Uterus (tissue), 4 donors: ENCODE measurements around the gene ACBD6. TPM values are rescaled to one million over a fixed set of nuclear protein-coding genes. Genes with fewer than 3 reads are reported as not detected.
"Not testable (repeated sequence)": the region's sequence is repeated elsewhere in the genome, so short reads cannot be mapped to it uniquely, and the experiment has no call there.

Experiments
- DNase-seq, 2 donors: peaks; one replicate each; pipeline ENCODE4 v3.0.0-alpha.2; 2019 to 2020
- H3K27ac ChIP-seq, 2 donors: fragments of 200-600 bp; sonication (generic); 1 replicate in 1 of 2; 2 replicates in 1 of 2; pipeline ENCODE4 v1.5.1; 2016 to 2018
- H3K27me3 ChIP-seq, 2 donors: fragments of 200-600 bp; sonication (generic); one replicate each; pipeline ENCODE4 v1.5.1; 2018 to 2019; ENCODE audit warnings: control low read depth in 1 of 2
- H3K36me3 ChIP-seq, 2 donors: fragments of 200-600 bp; sonication (generic); one replicate each; pipeline ENCODE4 v1.5.1; 2019; ENCODE audit warnings: control low read depth in 1 of 2
- H3K4me1 ChIP-seq, 2 donors: fragments of 200-600 bp; sonication (generic); one replicate each; pipeline ENCODE4 v1.5.1; 2018 to 2019; ENCODE audit warnings: control low read depth in 1 of 2
- H3K4me3 ChIP-seq, 2 donors: fragments of 200-600 bp; sonication (generic); 1 replicate in 1 of 2; 2 replicates in 1 of 2; pipeline ENCODE4 v1.5.1; 2018 to 2019; ENCODE audit warnings: mild to moderate bottlenecking in 1 of 2
- H3K9me3 ChIP-seq, 2 donors: fragments of 200-600 bp; sonication (generic); one replicate each; pipeline ENCODE4 v1.5.1; 2019; ENCODE audit warnings: control low read depth in 1 of 2
- POLR2A ChIP-seq, 2 donors: fragments of 450-650 bp; IDR thresholded peaks; one replicate each; pipeline ENCODE4 v1.6.1; 2016; ENCODE audit warnings: antibody characterized with exemption in 2 of 2, mild to moderate bottlenecking in 1 of 2, moderate library complexity in 1 of 2
- intact Hi-C: fragments of 100-400 bp; cut with DNase I; formaldehyde crosslinking; loops from one replicate; pipeline ENCODE4 v1.15.1; 2023; ENCODE audit warnings: low total_unique reads
- total RNA-seq, 4 donors: library from RNA; depleted of rRNA in 3 of 4; stranded (reverse); fragments of >200 nt in 3 of 4; gene quantifications; one replicate each; pipeline versions ENCODE4 v1.1.0 to v1.2.4, GENCODE V29; 2014 to 2023
- TF ChIP-seq, protein P1 (sequence below), 4 experiments: fragments of 200-600 bp in 2 of 4; fragments of 450-650 bp in 2 of 4; sonication (generic) in 2 of 4; IDR thresholded peaks; one replicate each; pipeline ENCODE4 v1.5.1; 2016 to 2019; ENCODE audit warnings: antibody characterized with exemption in 4 of 4, mild to moderate bottlenecking in 2 of 4, moderate library complexity in 1 of 4
- donor health status: DM: yes; HTN: yes; CAD: no.

The ACBD6 gene
- total RNA-seq, 4 donors from 2014 or later: 22.1 to 54.7 (median 39.6) TPM

- intact Hi-C loops: no loop called here
Measured at GRCh38 chr1:180412583-180412982, 89.8 kb downstream of the ACBD6 start.

DNA sequence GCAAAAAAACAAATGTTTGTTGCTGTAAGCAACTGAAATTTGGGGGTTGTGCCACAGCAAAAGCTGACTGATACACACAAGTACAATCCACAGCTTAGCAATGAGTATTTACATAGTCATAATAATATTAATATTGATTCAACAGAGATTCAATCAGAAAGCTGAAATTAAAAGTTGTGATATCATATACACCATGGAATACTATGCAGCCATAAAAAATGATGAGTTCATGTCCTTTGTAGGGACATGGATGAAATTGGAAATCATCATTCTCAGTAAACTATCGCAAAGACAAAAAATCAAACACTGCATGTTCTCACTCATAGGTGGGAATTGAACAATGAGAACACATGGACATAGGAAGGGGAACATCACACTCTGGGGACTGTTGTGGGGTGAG, 94.2 kb downstream of the ACBD6 start:
- intact Hi-C loops, DNase-seq, H3K27ac ChIP-seq, H3K9me3 ChIP-seq, H3K4me1 ChIP-seq, H3K27me3 ChIP-seq, H3K4me3 ChIP-seq, H3K36me3 ChIP-seq: not testable (repeated sequence)

More at GRCh38 chr1:180412583-180412982, 89.8 kb downstream of the ACBD6 start:
- no peak overlapping the region for H3K4me3 ChIP-seq
- no peak for DNase-seq
- no peaks in the 10 kb centered on the region for H3K36me3 ChIP-seq
- no peak overlapping the region for H3K27ac ChIP-seq
- no peaks in the 10 kb centered on the region for H3K4me1 ChIP-seq
- H3K9me3 ChIP-seq: no peaks in the 10 kb centered on the region
- TF ChIP-seq, protein P1, sequence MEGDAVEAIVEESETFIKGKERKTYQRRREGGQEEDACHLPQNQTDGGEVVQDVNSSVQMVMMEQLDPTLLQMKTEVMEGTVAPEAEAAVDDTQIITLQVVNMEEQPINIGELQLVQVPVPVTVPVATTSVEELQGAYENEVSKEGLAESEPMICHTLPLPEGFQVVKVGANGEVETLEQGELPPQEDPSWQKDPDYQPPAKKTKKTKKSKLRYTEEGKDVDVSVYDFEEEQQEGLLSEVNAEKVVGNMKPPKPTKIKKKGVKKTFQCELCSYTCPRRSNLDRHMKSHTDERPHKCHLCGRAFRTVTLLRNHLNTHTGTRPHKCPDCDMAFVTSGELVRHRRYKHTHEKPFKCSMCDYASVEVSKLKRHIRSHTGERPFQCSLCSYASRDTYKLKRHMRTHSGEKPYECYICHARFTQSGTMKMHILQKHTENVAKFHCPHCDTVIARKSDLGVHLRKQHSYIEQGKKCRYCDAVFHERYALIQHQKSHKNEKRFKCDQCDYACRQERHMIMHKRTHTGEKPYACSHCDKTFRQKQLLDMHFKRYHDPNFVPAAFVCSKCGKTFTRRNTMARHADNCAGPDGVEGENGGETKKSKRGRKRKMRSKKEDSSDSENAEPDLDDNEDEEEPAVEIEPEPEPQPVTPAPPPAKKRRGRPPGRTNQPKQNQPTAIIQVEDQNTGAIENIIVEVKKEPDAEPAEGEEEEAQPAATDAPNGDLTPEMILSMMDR (IDR thresholded peaks at IDR 0.05): no peak
- no peak for TF ChIP-seq POLR2A (IDR thresholded peaks at IDR 0.05)
- no peaks in the 10 kb centered on the region for H3K27me3 ChIP-seq

GRCh38 chr1:180407051-180407450, 95.3 kb downstream of the ACBD6 start:
- DNase-seq: no peak
- Histone ChIP-seq H3K9me3 (no peaks in the 10 kb centered on the region), H3K4me1 (no peaks in the 10 kb centered on the region), H3K27ac (no peak overlapping the region), H3K27me3 (no peaks in the 10 kb centered on the region), H3K4me3 (no peak overlapping the region), H3K36me3 (no peaks in the 10 kb centered on the region)
- intact Hi-C loops: no loop called here
- no peak for TF ChIP-seq POLR2A (IDR thresholded peaks at IDR 0.05)
- TF ChIP-seq, protein P1 (IDR thresholded peaks at IDR 0.05): no peak

DNA sequence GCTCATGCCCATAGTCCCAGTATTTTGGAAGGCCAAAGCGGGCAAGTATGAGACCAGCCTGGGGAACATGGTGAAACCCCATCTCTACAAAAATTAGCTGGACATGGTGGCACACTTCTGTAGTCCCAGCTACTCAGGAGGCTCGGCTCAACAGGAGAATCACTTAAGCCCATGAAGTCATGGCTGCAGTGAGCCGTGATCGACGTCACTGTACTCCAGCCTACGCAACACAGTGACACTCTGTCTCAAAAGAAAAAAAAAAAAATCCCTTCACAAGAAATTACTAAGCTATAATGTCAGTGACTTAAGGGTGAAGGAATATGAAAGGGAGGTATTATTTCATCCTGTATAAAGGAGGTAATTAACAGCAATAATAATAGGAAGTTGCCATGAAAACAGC, 99.8 kb downstream of the ACBD6 start:
- intact Hi-C loops: no loop called here
- Histone ChIP-seq H3K36me3 (no peaks in the 10 kb centered on the region), H3K27me3 (no peaks in the 10 kb centered on the region), H3K4me3 (no peak overlapping the region), H3K9me3 (no peaks in the 10 kb centered on the region), H3K27ac (no peak overlapping the region), H3K4me1 (no peaks in the 10 kb centered on the region)
- TF ChIP-seq, protein P1 (IDR thresholded peaks at IDR 0.05): no peak
- TF ChIP-seq POLR2A (IDR thresholded peaks at IDR 0.05): no peak
- no peak for DNase-seq

- no peaks in the 10 kb centered on the region for H3K9me3 ChIP-seq
- DNase-seq: no peak
- no peaks in the 10 kb centered on the region for H3K36me3 ChIP-seq
- TF ChIP-seq, protein P1 (IDR thresholded peaks at IDR 0.05): no peak
- no peak for TF ChIP-seq POLR2A (IDR thresholded peaks at IDR 0.05)
- no peak overlapping the region for H3K27ac ChIP-seq
- no peaks in the 10 kb centered on the region for H3K27me3 ChIP-seq
- intact Hi-C loops: no loop called here
- no peak overlapping the region for H3K4me3 ChIP-seq
- no peaks in the 10 kb centered on the region for H3K4me1 ChIP-seq
Measured at GRCh38 chr1:180402001-180402400, 100.4 kb downstream of the ACBD6 start.

DNA sequence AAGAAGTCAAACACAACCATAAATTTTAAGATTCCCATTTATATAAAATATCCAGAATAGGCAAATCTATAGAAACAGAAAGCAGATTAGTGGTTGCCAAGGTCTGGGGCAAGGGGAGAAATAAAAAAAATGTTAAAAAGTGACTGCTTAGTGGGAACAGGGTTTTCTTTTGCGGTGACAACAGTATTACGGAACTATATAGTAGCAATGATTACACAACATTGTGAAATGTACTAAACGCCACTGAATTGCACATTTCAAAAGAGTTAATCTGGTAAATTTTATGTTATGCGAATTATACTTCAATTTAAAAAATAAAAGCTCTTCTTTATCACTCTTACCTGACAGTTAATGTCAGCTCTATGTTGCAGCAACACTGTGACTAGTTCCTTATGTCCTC, 105.2 kb downstream of the ACBD6 start:
- Histone ChIP-seq H3K4me1 (no peaks in the 10 kb centered on the region), H3K27me3 (no peaks in the 10 kb centered on the region), H3K9me3 (no peaks in the 10 kb centered on the region), H3K27ac (no peak overlapping the region), H3K4me3 (no peak overlapping the region), H3K36me3 (no peaks in the 10 kb centered on the region)
- DNase-seq: no peak
- intact Hi-C loops: no loop called here
- TF ChIP-seq POLR2A (IDR thresholded peaks at IDR 0.05): no peak
- TF ChIP-seq, protein P1 (IDR thresholded peaks at IDR 0.05): no peak
